Urinary bladder (tissue), 4 donors: ENCODE measurements around the gene TSBP1. TPM values are rescaled to one million over a fixed set of nuclear protein-coding genes. Genes with fewer than 3 reads are reported as not detected.
"Not testable (repeated sequence)": the region's sequence is repeated elsewhere in the genome, so short reads cannot be mapped to it uniquely, and the experiment has no call there.

Experiments used
- DNase-seq: peaks from one replicate; pipeline ENCODE4 v3.0.0-alpha.2; 2015; ENCODE audit errors: extremely low spot score
- H3K27ac ChIP-seq: one replicate; pipeline ENCODE4 v1.5.1; 2013; ENCODE audit warnings: low read depth, mild to moderate bottlenecking, moderate library complexity
- H3K36me3 ChIP-seq: one replicate; pipeline ENCODE4 v1.6.1; 2013; ENCODE audit warnings: mild to moderate bottlenecking, moderate library complexity; ENCODE audit not compliant: insufficient read depth
- H3K4me1 ChIP-seq: one replicate; pipeline ENCODE4 v1.6.1; 2013; ENCODE audit warnings: mild to moderate bottlenecking, moderate library complexity; ENCODE audit not compliant: insufficient read depth
- H3K4me3 ChIP-seq: one replicate; pipeline ENCODE4 v1.5.1; 2013; ENCODE audit warnings: low read depth, low read length
- whole genome bisulfite sequencing: extraction: QIAGEN DNeasy Blood & Tissue Kit; methylation state at CpG from one replicate; pipeline ENCODE4 v1.1.7; 2013; 5-methylcytosine and 5-hydroxymethylcytosine counted together
- polyA plus RNA-seq: library from polyadenylated mRNA; stranded (reverse); fragments of 200-250 nt; gene quantifications from one replicate; pipeline ENCODE4 v1.2.3, GENCODE V29; 2013
- total RNA-seq: library from RNA; depleted of rRNA; stranded (reverse); fragments of >200 nt; gene quantifications from one replicate; pipeline ENCODE4 v1.2.3, GENCODE V29; 2014
- donor health status: healthy with polysubstance abuse.
- donor health status: healthy.

Gene TSBP1
- total and polyA plus RNA-seq, 2 donors, result not detected

DNA sequence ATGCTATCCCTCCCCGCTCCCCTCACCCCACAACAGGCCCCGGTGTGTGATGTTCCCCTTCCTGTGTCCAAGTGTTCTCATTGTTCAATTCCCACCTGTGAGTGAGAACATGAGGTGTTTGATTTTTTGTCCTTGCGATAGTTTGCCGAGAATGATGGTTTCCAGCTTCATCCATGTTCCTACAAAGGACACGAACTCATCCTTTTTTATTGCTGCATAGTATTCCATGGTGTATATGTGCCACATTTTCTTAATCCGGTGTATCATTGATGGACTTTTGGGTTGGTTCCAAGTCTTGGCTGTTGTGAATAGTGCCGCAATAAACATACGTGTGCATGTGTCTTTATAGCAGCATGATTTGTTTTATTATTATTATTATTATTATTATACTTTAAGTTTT is 13.2 kb downstream of the TSBP1 start:
- H3K36me3 ChIP-seq, H3K4me3 ChIP-seq, DNase-seq, H3K4me1 ChIP-seq, H3K27ac ChIP-seq: not testable (repeated sequence)
- 97% methylated on average over 6 of the region's 8 CpGs for WGBS

DNA sequence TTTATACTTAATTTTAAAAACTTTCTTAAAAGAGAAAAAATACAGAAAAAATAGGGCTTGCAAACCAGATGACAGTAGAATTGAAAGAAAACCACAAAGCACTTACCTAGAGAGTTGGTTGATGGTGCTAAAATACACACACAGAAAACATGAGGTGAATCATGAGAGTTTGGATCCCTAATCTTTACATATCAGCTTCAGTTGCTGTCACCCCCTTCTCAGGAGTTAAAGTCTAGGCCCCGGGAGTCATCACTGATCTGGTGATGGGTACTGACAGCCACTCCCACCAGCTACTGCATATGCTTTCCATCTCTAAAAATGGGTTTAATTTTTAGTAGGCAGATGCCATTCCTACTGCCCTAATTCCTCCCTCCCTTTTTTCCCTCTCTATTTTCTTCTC is 16.7 kb downstream of the TSBP1 start:
- 67% methylated on average over 1 of the region's 1 CpG for WGBS
- no peaks in the 10 kb centered on the region for H3K4me1 ChIP-seq
- H3K36me3 ChIP-seq, result no peaks in the 10 kb centered on the region

DNA sequence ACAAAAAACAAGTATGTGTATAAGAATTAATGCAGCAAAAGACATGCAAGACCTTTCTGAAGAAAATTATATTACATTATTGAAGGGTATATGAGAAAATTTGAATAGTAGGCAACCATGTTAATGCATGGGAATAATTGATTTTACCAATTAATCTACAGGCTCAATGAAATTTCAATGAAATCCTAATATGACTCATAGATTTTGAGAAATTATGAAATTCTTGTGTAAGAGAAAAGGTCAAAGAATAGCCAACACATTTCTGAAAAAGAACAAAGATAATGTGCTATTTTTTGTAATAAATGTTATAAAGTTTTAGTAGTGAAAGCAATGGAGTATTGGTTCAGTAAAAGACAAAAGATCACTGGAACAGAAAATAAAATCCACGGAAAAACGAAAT is 18.4 kb downstream of the TSBP1 start:
- WGBS, result 94% methylated on average over 2 of the region's 2 CpGs
- no peak for DNase-seq

More for the DNA sequence above, 16.7 kb downstream of the TSBP1 start:
- no peak overlapping the region for H3K4me3 ChIP-seq
- no peak for DNase-seq
- no peak overlapping the region for H3K27ac ChIP-seq

DNA sequence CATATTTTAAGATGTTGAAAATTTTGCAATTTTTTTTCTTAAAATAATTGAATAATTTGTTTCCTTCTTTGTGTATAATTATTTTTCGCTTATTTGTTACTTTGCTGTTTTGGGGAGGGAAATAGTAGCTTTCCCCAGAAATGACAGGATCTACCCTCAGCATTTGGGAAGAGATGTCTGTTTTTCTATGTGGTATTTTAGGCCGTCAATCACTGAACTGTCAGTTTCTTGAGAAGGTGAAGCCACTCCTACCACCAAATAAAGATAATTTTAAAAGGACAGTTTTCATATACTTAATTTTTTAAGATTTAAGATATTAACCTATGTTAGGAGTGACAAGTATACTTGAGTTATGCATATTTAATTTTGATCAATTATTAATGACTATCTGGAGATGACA is 31.5 kb downstream of the TSBP1 start:
- no peak overlapping the region for H3K27ac ChIP-seq
- no peaks in the 10 kb centered on the region for H3K4me1 ChIP-seq
- no peak overlapping the region for H3K4me3 ChIP-seq
- no peak for DNase-seq
- 95% methylated on average over 2 of the region's 2 CpGs for WGBS
- H3K36me3 ChIP-seq, result no peaks in the 10 kb centered on the region

More for the DNA sequence above, 18.4 kb downstream of the TSBP1 start:
- Histone ChIP-seq H3K4me1 (no peaks in the 10 kb centered on the region), H3K4me3 (no peak overlapping the region), H3K36me3 (no peaks in the 10 kb centered on the region), H3K27ac (no peak overlapping the region)

DNA sequence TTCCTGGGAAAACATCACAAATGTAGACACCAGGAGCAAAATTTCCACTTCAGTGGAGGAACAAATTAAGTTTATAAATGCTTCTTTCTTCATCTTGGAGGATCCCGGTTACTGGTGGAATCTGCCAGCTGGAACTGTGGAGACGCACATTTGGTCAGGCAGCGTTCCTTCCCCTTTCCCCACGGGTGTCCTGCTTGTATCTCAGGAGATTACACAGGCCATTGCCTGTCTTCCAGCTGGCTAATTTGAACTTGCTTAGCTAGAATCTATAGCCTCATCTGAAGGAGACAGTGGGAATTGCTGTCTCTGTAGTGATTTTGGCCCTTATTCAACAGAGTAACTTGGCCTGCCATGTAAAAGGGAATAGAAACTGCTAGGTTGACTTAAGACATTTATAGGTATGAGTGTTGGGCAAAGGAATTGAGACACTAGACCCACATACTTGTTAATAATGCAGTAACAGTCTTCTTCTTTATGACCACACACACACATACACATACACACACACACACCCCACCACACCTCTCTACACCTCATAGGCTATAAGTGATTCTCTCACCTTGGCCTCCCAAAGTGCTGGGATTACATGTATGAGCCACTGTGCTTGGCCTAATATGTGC is 34.4 kb downstream of the TSBP1 start:
- H3K4me3 ChIP-seq, result no peak overlapping the region
- DNase-seq, result no peak
- WGBS, result 64% methylated on average over 4 of the region's 4 CpGs
- H3K27ac ChIP-seq, result no peak overlapping the region
- no peaks in the 10 kb centered on the region for H3K4me1 ChIP-seq
- H3K36me3 ChIP-seq, result no peaks in the 10 kb centered on the region

DNA sequence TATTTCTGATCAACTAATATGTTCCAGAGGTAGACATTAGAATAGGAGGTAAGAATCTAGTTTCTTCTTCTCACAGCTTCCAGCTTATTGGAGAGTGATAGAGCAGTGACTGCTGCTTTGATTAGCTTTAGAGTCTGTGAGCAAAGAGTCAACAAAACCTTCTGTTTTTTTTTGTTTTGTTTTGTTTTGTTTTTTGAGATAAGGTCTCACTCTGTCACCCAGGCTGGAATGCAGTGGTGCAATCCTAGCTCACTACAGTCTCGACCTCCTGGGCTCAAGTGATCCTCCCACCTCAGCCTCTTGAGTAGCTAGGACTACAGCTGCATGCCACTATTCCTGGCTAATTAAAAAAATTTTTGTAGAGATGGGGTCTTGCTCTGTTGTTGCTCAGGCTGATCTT is 39.3 kb downstream of the TSBP1 start:
- WGBS, result 0% methylated on average over 1 of the region's 1 CpG

DNA sequence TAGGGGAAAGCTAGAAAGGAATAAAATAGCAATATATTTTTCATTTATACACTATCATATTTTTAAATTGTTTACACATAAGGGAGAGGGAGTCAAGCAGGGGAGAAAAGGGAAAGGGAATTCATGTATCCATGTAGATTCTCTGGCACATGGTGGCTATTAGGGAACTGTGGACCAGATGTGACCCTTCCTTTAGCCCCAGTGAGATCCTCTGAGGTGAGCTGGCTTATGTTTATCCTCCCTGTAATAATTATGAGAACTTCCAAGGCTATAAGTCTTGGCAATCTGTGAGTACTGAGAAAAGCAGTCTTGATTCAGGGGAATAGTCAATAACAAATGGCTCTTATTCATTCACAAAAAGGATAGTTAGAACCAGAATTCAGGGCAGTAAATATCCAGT is 42.6 kb downstream of the TSBP1 start:
- no peak overlapping the region for H3K4me3 ChIP-seq
- DNase-seq, result no peak
- H3K36me3 ChIP-seq, result no peaks in the 10 kb centered on the region
- H3K4me1 ChIP-seq, result no peaks in the 10 kb centered on the region
- H3K27ac ChIP-seq, result no peak overlapping the region

More for the DNA sequence above, 39.3 kb downstream of the TSBP1 start:
- no peak overlapping the region for H3K27ac ChIP-seq
- DNase-seq, result no peak
- H3K36me3 ChIP-seq, result no peaks in the 10 kb centered on the region
- H3K4me3 ChIP-seq, result no peak overlapping the region
- H3K4me1 ChIP-seq, result no peaks in the 10 kb centered on the region

DNA sequence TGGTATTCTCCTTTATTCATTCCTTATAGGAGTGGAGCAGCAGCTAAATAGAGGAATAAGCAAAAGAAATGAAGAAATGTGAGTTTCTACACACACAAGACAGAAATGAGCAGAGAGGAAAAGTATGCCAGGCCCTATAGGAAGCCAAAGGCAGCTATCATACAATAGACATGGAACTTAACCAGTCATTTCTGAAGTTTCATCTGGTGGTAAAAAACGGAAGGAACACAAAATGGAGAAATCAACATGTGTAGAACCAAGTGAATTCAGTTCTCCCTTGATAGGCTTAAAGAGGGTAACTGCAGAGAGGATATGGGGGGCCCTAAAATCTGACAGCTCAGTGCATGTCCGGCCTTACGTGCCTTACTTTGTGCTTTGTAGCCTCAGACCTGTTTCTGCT is 44.6 kb downstream of the TSBP1 start:
- no peak overlapping the region for H3K4me3 ChIP-seq
- no peak for DNase-seq
- no peaks in the 10 kb centered on the region for H3K36me3 ChIP-seq
- WGBS, result 56% methylated on average over 3 of the region's 3 CpGs
- no peaks in the 10 kb centered on the region for H3K4me1 ChIP-seq
- no peak overlapping the region for H3K27ac ChIP-seq

DNA sequence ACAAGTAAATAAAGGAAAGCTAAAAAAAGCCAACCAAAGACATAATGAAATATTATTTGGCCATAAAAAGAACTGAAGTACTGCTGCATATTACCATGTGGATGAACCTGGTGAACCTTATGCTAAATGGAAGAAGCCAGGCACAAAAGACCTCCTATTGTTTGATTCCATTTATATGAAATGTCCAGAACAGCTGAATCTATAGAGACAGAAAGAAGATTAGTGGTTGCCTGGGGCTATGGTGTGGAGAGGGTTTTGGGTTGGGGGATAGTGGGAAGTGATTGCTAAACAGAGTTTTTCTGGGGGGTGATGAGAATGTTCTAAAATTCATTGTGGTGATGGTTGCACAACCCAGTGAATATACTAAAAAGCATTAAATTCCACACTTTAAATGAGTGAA is 53.2 kb downstream of the TSBP1 start:
- DNase-seq, result no peak
- no peaks in the 10 kb centered on the region for H3K4me1 ChIP-seq
- H3K4me3 ChIP-seq, result no peak overlapping the region
- H3K27ac ChIP-seq, result no peak overlapping the region
- no peaks in the 10 kb centered on the region for H3K36me3 ChIP-seq

DNA sequence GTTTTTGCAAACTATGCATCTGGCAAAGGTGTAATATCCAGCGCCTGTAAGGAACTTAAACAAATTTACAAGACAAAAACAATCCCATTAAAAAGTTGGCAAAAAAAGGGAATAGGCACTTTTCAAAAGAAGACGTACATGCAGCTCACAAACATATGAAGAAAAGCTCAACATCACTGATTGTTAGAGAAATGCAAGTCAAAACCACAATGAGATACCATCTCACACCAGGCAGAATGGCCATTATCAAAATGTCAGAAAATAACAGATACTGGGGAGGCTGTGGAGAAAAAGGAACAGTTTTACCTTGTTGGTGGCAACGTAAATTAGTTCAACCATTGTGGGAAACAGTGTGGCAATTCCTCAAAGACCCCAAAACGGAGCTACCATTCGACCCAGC is 54.2 kb downstream of the TSBP1 start:
- Histone ChIP-seq H3K27ac (no peak overlapping the region), H3K4me1 (no peaks in the 10 kb centered on the region), H3K4me3 (no peak overlapping the region), H3K36me3 (no peaks in the 10 kb centered on the region)
- 59% methylated on average over 5 of the region's 5 CpGs for WGBS
- DNase-seq, result no peak

DNA sequence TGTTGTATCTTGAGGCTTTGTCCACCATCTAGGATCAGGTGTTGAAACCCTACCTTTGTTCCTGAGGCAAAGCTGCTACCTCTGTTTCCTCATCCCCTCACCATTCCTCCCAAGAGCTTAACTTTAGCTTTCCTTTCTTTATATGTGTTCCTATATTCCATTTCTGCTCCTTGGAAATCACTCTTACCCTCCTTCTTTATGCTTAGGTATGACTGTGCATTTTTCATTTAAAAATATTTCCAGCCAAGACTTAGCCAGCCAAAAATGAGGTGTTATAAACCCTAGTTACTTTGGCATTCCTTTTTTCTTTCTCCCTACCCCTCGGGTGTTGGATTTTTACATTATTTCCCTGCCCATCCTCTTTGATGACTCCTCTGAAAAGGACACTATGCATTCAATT is 57.7 kb downstream of the TSBP1 start:
- no peak for DNase-seq
- 98% methylated on average over 1 of the region's 1 CpG for WGBS
- no peaks in the 10 kb centered on the region for H3K36me3 ChIP-seq
- H3K27ac ChIP-seq, result no peak overlapping the region
- no peaks in the 10 kb centered on the region for H3K4me1 ChIP-seq
- no peak overlapping the region for H3K4me3 ChIP-seq

DNA sequence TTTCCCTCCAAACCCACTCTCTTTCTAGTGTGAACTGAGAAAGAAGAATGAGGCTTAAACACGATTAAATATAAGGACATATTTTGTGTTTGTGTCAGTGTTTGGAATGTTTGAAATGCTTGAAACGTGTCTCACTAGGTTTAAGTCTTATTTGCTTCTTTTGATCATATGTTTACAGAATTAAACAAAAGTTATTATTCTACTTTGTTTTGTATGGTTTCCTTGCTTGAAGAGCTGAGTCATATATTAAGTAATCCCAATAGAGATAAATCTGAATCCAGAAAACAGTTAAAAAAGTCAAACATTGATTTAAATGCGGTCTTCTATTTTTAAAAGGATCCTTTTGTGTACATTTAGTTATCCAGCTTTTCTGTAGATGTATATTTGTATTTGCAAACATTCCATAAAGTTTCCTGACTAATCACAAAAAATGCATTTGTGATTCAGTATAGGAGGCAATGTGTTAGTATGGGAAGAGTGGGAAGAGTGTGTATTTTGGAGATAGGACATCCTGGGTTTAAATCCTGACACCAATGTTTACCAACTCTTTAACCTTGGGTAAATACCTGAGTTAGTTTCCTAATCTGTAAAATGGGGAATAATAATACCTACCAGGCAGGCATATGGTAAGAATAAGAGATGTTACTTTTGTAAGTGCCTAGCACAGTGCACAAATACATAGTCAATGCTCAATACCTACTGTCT is 72.9 kb downstream of the TSBP1 start:
- no peak overlapping the region for H3K4me3 ChIP-seq
- no peaks in the 10 kb centered on the region for H3K4me1 ChIP-seq
- 36% methylated on average over 3 of the region's 3 CpGs for WGBS
- no peaks in the 10 kb centered on the region for H3K36me3 ChIP-seq
- no peak overlapping the region for H3K27ac ChIP-seq
- no peak for DNase-seq

DNA sequence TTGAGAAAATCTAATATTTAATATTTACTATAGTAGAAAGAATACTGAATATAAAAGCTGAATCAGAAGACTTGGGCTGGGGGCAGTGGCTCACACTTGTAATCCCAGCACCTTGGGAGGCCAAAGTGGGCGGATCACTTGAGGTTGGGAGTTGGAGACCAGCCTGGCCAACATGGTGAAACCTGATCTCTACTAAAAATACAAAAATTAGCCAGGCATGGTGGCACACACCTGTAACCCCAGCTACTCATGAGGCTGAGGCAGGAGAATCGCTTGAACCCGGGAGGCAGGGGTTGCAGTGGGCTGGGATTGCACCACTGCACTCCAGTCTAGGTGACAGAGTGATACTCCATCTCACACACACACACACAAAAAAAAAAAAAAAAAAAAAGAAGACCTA is 76.7 kb downstream of the TSBP1 start:
- not testable (repeated sequence) for H3K4me3 ChIP-seq, DNase-seq, H3K4me1 ChIP-seq, H3K27ac ChIP-seq, H3K36me3 ChIP-seq
- WGBS, result 97% methylated on average over 3 of the region's 3 CpGs

DNA sequence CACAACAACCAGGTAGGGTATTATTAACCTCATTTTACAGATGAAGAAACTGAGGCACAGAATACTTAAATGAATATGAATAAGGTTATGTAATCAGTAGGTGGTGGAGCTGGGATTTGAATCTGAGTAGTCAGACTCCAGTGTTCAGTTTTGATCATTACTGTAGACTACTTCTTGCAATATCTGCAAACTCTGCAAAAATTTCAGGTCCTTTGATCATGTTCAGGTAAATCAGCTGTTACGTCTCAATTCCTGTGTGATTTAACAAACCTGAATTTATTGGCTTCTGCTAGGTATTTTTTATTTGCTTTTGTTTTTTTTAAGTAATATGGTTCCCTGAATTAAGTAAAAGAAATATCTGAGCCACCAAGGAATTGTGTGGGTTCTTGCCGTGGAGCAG is 77.1 kb downstream of the TSBP1 start:
- WGBS, result 50% methylated on average over 2 of the region's 2 CpGs
- no peak overlapping the region for H3K27ac ChIP-seq
- no peak overlapping the region for H3K4me3 ChIP-seq
- no peaks in the 10 kb centered on the region for H3K36me3 ChIP-seq
- no peaks in the 10 kb centered on the region for H3K4me1 ChIP-seq
- no peak for DNase-seq
